Body of pancreas (tissue), 4 donors: ENCODE measurements around the gene SPPL2C. TPM values are rescaled to one million over a fixed set of nuclear protein-coding genes. Genes with fewer than 3 reads are reported as not detected.
A peak's percentile ranks its signal among the peaks of the same experiment; 100 is the strongest.

Source experiments
- ATAC-seq: fragments of 150-250 bp; one replicate; pipeline ENCODE4 v1.9.1; 2016
- DNase-seq, 4 donors: peaks; one replicate each; pipeline ENCODE4 v3.0.0-alpha.2; 2019
- H3K27ac ChIP-seq, 4 donors: fragments of 200-600 bp; sonication (generic); 1 replicate in 3 of 4; 2 replicates in 1 of 4; pipeline versions ENCODE4 v1.5.1 to v1.6.1; 2016 to 2019; ENCODE audit warnings: mild to moderate bottlenecking in 1 of 4, mixed read lengths in 1 of 4, moderate library complexity in 1 of 4
- H3K27me3 ChIP-seq, 2 donors: fragments of 200-600 bp; sonication (generic); one replicate each; pipeline ENCODE4 v1.6.0; 2016; ENCODE audit warnings: mild to moderate bottlenecking in 1 of 2
- H3K36me3 ChIP-seq, 2 donors: fragments of 200-600 bp; sonication (generic); replicated peaks in 1 of 2; 2 replicates each; pipeline ENCODE4 v1.5.1; 2016; ENCODE audit warnings: low read depth in 2 of 2; ENCODE audit not compliant: insufficient read depth in 1 of 2
- H3K4me1 ChIP-seq: fragments of 200-600 bp; sonication (generic); one replicate; pipeline ENCODE4 v1.6.0; 2016
- H3K4me3 ChIP-seq, 2 donors: fragments of 200-600 bp; sonication (generic); 1 replicate in 1 of 2; 2 replicates in 1 of 2; pipeline ENCODE4 v1.5.1; 2016 to 2019
- H3K9me3 ChIP-seq, 3 donors: fragments of 200-600 bp; sonication (generic); 1 replicate in 2 of 3; 2 replicates in 1 of 3; pipeline ENCODE4 v1.5.1; 2016
- CTCF ChIP-seq, 7 experiments: fragments of 450-650 bp in 4 of 7; fragments of 200-600 bp in 3 of 7; sonication (generic) in 3 of 7; IDR thresholded peaks; one replicate each; pipeline ENCODE4 v1.5.1; 2016 to 2019; ENCODE audit warnings: antibody characterized with exemption in 7 of 7
- POLR2A ChIP-seq, 3 donors: fragments of 450-650 bp; IDR thresholded peaks; one replicate each; pipeline ENCODE4 v1.6.1; 2016; ENCODE audit warnings: antibody characterized with exemption in 3 of 3, mild to moderate bottlenecking in 2 of 3
- WGBS, 2 donors: methylation state at CpG; one replicate each; pipeline ENCODE4 v1.1.5; 2017; 5-methylcytosine and 5-hydroxymethylcytosine counted together
- intact Hi-C: fragments of 100-400 bp; cut with DNase I; formaldehyde crosslinking; loops from one replicate; pipeline ENCODE4 v1.15.1; 2023
- total RNA-seq, 2 donors: library from RNA; depleted of rRNA; stranded (reverse); fragments of >200 nt; gene quantifications; one replicate each; pipeline ENCODE4 v1.1.0, GENCODE V29; 2016

Gene SPPL2C
- total RNA-seq, 2 donors from 2014 or later: not detected

GRCh38 chr17:45838751-45839295, 5.9 kb upstream of the SPPL2C start:
- H3K4me3 ChIP-seq: no peak overlapping the region
- ATAC-seq (no peak), DNase-seq (no peak)
- intact Hi-C loops: no loop called here
- TF ChIP-seq CTCF (IDR thresholded peaks at IDR 0.05) (no peak), POLR2A (IDR thresholded peaks at IDR 0.05) (no peak)
- WGBS, 2 donors: 59 to 66% methylated on average over 8 of the region's 8 CpGs
- H3K27ac ChIP-seq: no peak overlapping the region
- H3K36me3 ChIP-seq: no peaks in the 10 kb centered on the region
- H3K4me1 ChIP-seq: no peaks in the 10 kb centered on the region
- no peaks in the 10 kb centered on the region for H3K27me3 ChIP-seq
- no peaks in the 10 kb centered on the region for H3K9me3 ChIP-seq

GRCh38 chr17:45839442-45839841, 5.2 kb upstream of the SPPL2C start:
- ATAC-seq: no peak
- TF ChIP-seq POLR2A (IDR thresholded peaks at IDR 0.05) (no peak), CTCF (IDR thresholded peaks at IDR 0.05) (no peak)
- no peaks in the 10 kb centered on the region for H3K4me1 ChIP-seq
- DNase-seq: no peak
- no peaks in the 10 kb centered on the region for H3K36me3 ChIP-seq
- intact Hi-C loops: no loop called here
- H3K9me3 ChIP-seq: no peaks in the 10 kb centered on the region
- 67 to 79% methylated on average over 1 to 4 of the region's 4 CpGs for WGBS, 2 donors
- no peak overlapping the region for H3K4me3 ChIP-seq
- no peaks in the 10 kb centered on the region for H3K27me3 ChIP-seq
- H3K27ac ChIP-seq: no peak overlapping the region

GRCh38 chr17:45841186-45841585, 3.5 kb upstream of the SPPL2C start:
- Histone ChIP-seq H3K27ac (no peak overlapping the region), H3K4me3 (no peak overlapping the region), H3K27me3 (no peaks in the 10 kb centered on the region), H3K36me3 (no peaks in the 10 kb centered on the region), H3K9me3 (no peaks in the 10 kb centered on the region), H3K4me1 (no peaks in the 10 kb centered on the region)
- ATAC-seq: no peak
- no peak for TF ChIP-seq CTCF (IDR thresholded peaks at IDR 0.05)
- no peak for TF ChIP-seq POLR2A (IDR thresholded peaks at IDR 0.05)
- intact Hi-C loops: no loop called here
- 68 to 73% methylated on average over 9 of the region's 9 CpGs for WGBS, 2 donors
- no peak for DNase-seq

- no peaks in the 10 kb centered on the region for H3K4me1 ChIP-seq
- WGBS, 2 donors: 43 to 52% methylated on average over 7 of the region's 7 CpGs
- no peak overlapping the region for H3K27ac ChIP-seq
- H3K36me3 ChIP-seq: no peaks in the 10 kb centered on the region
- no peaks in the 10 kb centered on the region for H3K9me3 ChIP-seq
- H3K4me3 ChIP-seq: no peak overlapping the region
- ATAC-seq: no peak
- H3K27me3 ChIP-seq: no peaks in the 10 kb centered on the region
- intact Hi-C loops: no loop called here
- TF ChIP-seq POLR2A (IDR thresholded peaks at IDR 0.05) (no peak), CTCF (IDR thresholded peaks at IDR 0.05) (no peak)
- DNase-seq: peak in 1 of 4 donors; percentile 13
These were observed 2.7 kb upstream of the SPPL2C start for GRCh38 chr17:45841883-45842525.

- Histone ChIP-seq H3K4me1 (no peaks in the 10 kb centered on the region), H3K4me3 (no peak overlapping the region)
- intact Hi-C loops: no loop called here
These were observed 959 bp upstream of the SPPL2C start for GRCh38 chr17:45843722-45844121.

More at GRCh38 chr17:45843722-45844121, 959 bp upstream of the SPPL2C start:
- WGBS, 2 donors: 69 to 75% methylated on average over 2 to 4 of the region's 4 CpGs
- ATAC-seq (no peak), DNase-seq (no peak)
- TF ChIP-seq POLR2A (IDR thresholded peaks at IDR 0.05) (no peak), CTCF (IDR thresholded peaks at IDR 0.05) (no peak)
- Histone ChIP-seq H3K27me3 (no peaks in the 10 kb centered on the region), H3K27ac (no peak overlapping the region), H3K36me3 (no peaks in the 10 kb centered on the region), H3K9me3 (no peaks in the 10 kb centered on the region)
